CD4-positive, alpha-beta T cell treated with Interleukin-15 for 1 hour (primary cell): ENCODE results near the gene ATF6.

Experiments used
- DNase-seq: peaks from one replicate; pipeline ENCODE4 v3.0.0-alpha.2; 2020

ATF6 gene

GRCh38 chr1:162006081-162006480, 240.0 kb downstream of the ATF6 start:
- DNase-seq = no peak

DNA sequence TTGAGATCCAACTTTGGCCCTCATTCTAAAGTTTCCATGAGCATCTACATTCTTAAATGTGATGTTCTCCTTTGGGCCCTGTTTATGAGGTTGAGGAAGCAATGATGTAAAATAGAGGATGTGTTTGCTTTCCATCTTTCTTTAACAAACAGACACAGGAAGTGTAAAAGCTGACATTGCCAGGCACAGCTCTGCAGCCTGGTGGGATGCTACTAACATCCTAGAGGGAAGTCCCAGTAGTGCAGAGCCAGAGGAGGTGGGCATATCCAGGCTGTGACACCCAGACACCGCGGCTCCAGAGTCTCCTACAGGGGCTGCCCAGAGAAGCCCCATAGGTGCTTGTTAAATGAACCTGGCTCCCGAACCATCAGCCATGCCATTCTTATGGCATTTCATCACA, 241.3 kb downstream of the ATF6 start:
- DNase-seq = no peak

DNA sequence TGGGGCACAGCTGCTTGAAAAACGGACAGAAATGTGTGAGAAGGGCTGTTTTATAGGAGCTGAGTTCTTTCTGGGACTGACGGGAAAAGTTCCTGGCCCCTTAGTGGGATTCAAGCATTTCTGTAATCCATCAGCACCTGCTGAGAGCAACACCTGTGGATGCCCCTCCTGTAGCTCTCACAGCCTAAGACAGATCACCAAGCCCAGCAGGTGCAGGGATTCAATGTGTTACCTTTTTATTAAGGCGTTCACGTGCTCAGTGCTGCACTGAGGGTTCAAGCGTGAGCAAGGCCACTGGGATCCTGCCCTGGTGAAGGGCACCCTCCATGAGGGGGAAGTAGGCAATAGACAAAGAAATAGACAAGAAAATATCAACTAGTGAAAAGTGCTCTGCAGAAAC, 242.7 kb downstream of the ATF6 start:
- no peak for DNase-seq

DNA sequence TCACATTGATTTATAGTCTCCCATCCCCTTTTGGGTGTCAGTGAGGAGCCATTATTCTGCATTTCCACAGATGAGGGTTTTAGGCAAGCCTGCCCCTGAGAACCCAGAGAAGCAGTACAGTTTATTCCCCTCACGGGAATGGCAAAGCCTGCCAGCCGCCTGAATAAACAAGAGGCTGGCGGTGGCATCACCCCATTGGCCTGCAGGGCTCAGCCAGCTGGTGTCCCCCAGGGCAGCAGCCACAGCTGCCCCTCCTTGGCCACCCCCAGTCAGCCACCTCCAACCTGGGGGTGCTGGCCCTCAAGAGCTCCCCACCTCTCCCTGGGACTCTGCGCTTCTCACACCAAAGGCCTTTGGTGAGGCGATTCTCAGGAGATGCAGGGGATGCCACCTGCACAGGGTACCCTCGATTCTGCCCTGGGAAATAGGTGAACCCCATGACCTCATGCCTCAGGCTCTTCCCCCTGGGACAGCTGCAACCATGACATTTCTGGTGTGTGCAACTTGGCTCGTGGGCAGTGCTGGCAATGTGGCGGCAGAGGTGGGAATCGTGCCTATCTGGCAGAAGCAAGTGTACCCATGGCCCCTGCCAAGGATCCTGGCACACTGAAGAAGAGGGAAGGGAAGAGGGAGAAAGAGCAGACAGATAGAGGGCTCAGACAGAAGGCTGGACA, 243.5 kb downstream of the ATF6 start:
- DNase-seq = no peak

- no peak for DNase-seq
These were observed 244.0 kb downstream of the ATF6 start for GRCh38 chr1:162010175-162010506.

GRCh38 chr1:162011337-162012012, 245.4 kb downstream of the ATF6 start:
- no peak for DNase-seq

DNA sequence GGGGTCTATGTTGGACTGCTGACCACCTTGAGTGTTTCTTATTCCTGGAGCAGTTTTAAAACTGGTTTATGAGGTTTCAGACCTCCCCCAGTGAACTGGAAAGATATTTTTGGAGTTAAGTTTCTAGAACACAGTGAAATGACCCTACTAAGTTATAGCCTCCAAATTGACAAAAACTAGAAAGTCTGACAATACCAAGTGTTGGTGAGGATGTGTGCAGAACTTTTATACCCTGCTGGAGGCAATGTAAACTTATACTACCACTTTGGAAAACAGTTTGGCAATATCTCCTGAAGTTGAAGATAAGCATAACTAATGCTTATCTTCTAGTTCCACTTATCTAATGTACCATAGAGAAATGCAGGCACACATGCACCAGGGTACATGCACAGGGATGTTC, 247.2 kb downstream of the ATF6 start:
- no peak for DNase-seq
